ENCODE data around the gene TRAPPC2L.

Gene TRAPPC2L

GRCh38 chr16:88899901-88900661 is 43.2 kb downstream of the TRAPPC2L start:
- Mint-ChIP-seq H3K27ac (no peak overlapping the region), H3K4me1 (no peaks in the 10 kb centered on the region), H3K9me3 (no peaks in the 10 kb centered on the region), H3K4me3 (no peak overlapping the region), H3K27me3 (no peaks in the 10 kb centered on the region), H3K36me3 (no peaks in the 10 kb centered on the region)
- CTCF ChIA-PET = no interaction called here
- DNase-seq = no peak

GRCh38 chr16:88900662-88901052 is 43.7 kb downstream of the TRAPPC2L start:
- Mint-ChIP-seq H3K9me3 (no peaks in the 10 kb centered on the region), H3K4me1 (no peaks in the 10 kb centered on the region), H3K36me3 (no peaks in the 10 kb centered on the region), H3K27ac (no peak overlapping the region), H3K4me3 (no peak overlapping the region), H3K27me3 (no peaks in the 10 kb centered on the region)
- CTCF ChIA-PET = no interaction called here
- no peak for DNase-seq

DNA sequence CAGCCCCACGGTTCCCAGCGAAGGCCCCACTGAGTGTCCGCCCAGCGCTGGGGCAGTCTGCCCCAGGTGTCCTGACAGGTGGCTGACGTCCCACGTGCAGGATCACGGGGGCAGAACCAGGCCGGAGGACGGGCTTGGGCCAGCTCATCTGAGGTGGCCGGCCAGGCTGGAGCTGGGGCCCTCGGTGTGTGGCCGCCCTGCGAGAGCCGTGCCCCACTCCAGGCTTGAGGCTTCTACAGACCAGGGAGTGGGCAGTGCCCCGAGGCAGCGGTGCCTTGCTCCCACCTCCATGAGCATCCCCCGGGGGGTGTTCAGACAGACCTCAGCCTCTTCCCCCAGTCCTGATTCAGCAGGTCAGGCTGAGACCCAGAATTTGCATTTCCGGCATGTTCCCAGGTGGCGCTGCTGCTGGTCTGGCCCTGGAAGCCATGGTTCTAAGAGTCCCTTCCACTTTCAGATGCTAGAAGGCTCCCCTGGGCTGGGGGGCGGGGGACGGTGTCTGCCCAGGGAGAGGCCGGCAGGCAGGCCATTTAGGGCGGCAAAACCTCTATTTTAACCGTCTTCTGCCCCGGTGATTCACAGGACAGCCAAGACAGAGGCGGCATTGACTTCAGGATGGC is 44.9 kb downstream of the TRAPPC2L start:
- Mint-ChIP-seq H3K4me3 (no peak overlapping the region), H3K36me3 (no peaks in the 10 kb centered on the region), H3K4me1 (no peaks in the 10 kb centered on the region), H3K27me3 (no peaks in the 10 kb centered on the region), H3K9me3 (no peaks in the 10 kb centered on the region), H3K27ac (no peak overlapping the region)
- no peak for DNase-seq
- CTCF ChIA-PET = no interaction called here

DNA sequence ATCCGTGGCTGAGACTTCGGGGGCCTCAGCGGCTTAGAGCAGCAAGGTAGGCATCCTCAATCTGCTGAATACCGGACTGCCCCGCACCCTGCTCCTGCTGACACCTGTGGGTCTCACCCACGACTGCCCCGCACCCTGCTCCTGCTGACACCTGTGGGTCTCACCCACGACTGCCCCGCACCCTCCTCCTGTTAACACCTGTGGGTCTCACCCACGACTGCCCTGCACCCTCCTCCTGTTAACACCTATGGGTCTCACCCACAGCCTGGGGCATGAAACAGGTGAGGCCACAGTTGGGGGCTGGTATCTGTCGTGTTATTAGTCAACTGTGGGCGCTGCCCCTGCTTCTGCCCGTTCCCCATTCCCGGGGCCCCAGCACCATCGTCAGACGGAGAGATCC is 45.8 kb downstream of the TRAPPC2L start:
- CTCF ChIA-PET = no interaction called here
- no peak for DNase-seq
- H3K27ac Mint-ChIP-seq = no peak overlapping the region
- H3K36me3 Mint-ChIP-seq = no peaks in the 10 kb centered on the region
- H3K9me3 Mint-ChIP-seq = no peaks in the 10 kb centered on the region
- no peaks in the 10 kb centered on the region for H3K27me3 Mint-ChIP-seq
- no peak overlapping the region for H3K4me3 Mint-ChIP-seq
- H3K4me1 Mint-ChIP-seq = no peaks in the 10 kb centered on the region

DNA sequence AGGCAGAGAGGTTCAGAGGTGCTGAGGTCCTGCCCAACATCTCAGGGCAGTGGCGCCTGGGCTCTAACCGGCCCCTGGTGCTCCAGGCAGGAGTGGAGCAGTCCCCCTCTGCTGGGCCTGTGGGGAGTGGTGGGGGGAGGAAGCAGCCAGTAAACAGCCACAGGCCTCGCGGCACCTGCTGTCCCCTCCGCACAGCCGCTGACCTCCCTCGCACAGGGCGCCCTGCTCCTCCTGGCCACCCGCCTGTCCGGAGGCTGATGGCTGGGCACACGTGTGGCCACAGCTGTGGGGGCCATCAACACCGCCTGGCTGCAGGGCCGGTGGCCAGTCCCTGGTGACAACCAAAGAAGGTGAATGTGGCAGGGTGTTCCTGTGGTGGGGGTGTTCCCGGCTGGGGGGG is 46.3 kb downstream of the TRAPPC2L start:
- H3K9me3 Mint-ChIP-seq = no peaks in the 10 kb centered on the region
- no peaks in the 10 kb centered on the region for H3K4me1 Mint-ChIP-seq
- H3K36me3 Mint-ChIP-seq = no peaks in the 10 kb centered on the region
- CTCF ChIA-PET = no interaction called here
- DNase-seq = no peak
- H3K4me3 Mint-ChIP-seq = no peak overlapping the region
- no peak overlapping the region for H3K27ac Mint-ChIP-seq
- H3K27me3 Mint-ChIP-seq = no peaks in the 10 kb centered on the region

GRCh38 chr16:88904676-88905365 is 47.9 kb downstream of the TRAPPC2L start:
- Mint-ChIP-seq H3K4me1 (no peaks in the 10 kb centered on the region), H3K27me3 (no peaks in the 10 kb centered on the region), H3K27ac (no peak overlapping the region), H3K9me3 (no peaks in the 10 kb centered on the region), H3K36me3 (no peaks in the 10 kb centered on the region), H3K4me3 (no peak overlapping the region)
- CTCF ChIA-PET = no interaction called here
- no peak for DNase-seq

- Mint-ChIP-seq H3K27me3 (no peaks in the 10 kb centered on the region), H3K36me3 (no peaks in the 10 kb centered on the region), H3K4me3 (no peak overlapping the region), H3K4me1 (no peaks in the 10 kb centered on the region), H3K27ac (no peak overlapping the region), H3K9me3 (no peaks in the 10 kb centered on the region)
- DNase-seq = no peak
- CTCF ChIA-PET = no interaction called here
Observed at GRCh38 chr16:88905563-88905962, 48.6 kb downstream of the TRAPPC2L start.

DNA sequence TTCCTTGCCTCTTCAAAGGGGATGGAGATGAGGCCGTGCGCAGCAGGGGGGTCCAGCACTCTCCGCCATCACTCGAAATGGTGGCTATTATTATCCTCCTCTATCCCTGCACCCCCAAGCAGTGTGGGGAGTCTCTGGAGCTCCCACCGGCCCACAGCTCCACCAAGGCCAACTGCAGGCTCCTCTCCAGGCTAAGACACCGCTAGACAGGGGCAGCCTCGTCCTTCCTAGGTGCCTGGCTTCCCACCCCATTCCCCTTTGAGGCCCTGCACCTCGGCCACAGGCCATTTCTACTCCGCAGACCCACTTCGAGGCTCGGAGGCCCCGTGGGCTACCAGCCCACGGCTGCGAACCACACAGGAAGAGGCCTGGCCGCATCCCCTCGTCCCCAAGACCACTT is 49.1 kb downstream of the TRAPPC2L start:
- H3K9me3 Mint-ChIP-seq = no peaks in the 10 kb centered on the region
- no peaks in the 10 kb centered on the region for H3K36me3 Mint-ChIP-seq
- DNase-seq = no peak
- CTCF ChIA-PET = no interaction called here
- H3K4me3 Mint-ChIP-seq = no peak overlapping the region
- no peaks in the 10 kb centered on the region for H3K27me3 Mint-ChIP-seq
- H3K4me1 Mint-ChIP-seq = no peaks in the 10 kb centered on the region
- H3K27ac Mint-ChIP-seq = no peak overlapping the region

DNA sequence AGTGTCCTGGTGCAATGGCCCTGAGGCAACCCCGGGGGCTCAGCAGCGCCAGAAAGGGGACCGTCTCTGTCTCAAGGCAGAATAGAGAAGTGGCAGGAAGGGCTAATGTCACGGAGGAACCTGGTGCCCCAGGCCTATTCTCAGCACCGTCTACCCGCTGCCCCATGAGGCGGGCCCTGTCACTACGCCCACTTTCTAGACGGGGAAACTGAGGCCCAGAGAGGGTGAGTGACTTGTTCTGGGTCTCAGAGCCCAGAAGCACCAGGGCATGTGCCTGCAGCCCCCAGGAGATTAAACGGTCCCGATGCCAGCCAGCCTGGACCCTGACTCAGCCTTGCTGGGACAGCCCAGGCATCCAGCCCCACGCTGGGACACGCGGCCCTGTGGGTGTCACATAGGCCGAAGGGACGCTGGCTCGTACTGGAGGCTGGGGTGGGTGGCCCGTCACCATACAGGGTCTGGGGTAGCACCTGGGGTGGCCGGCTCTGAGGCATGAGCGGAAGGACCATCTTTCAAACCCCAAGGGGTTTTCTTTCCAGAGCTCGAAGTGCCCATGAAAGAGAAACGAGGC is 49.7 kb downstream of the TRAPPC2L start:
- no peak for DNase-seq
- H3K4me3 Mint-ChIP-seq = no peak overlapping the region
- no peaks in the 10 kb centered on the region for H3K27me3 Mint-ChIP-seq
- no peaks in the 10 kb centered on the region for H3K9me3 Mint-ChIP-seq
- H3K4me1 Mint-ChIP-seq = no peaks in the 10 kb centered on the region
- CTCF ChIA-PET = no interaction called here
- H3K36me3 Mint-ChIP-seq = no peaks in the 10 kb centered on the region
- H3K27ac Mint-ChIP-seq = no peak overlapping the region

DNA sequence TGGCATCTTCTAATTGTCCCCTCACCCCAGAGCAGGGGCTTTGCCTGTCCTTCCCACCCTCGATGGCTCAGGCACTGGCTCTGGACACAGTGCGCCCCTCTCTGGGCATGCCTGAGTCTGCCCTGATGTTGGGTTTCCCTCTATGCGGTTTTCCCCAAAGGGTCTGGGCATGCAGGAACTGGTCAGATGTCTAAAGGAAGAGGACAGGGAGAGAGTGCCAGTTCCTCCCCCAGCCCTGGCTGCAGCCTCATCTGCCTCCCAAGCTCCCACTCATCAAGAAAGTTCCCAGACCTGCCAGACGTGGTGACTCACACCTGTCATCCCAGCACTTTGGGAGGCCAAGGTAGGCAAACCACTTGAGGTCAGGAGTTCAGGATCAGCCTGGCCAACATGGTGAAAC is 50.8 kb downstream of the TRAPPC2L start:
- no peak overlapping the region for H3K27ac Mint-ChIP-seq
- H3K9me3 Mint-ChIP-seq = no peaks in the 10 kb centered on the region
- DNase-seq = no peak
- H3K27me3 Mint-ChIP-seq = no peaks in the 10 kb centered on the region
- no peaks in the 10 kb centered on the region for H3K36me3 Mint-ChIP-seq
- no peak overlapping the region for H3K4me3 Mint-ChIP-seq
- CTCF ChIA-PET = no interaction called here
- no peaks in the 10 kb centered on the region for H3K4me1 Mint-ChIP-seq

GRCh38 chr16:88908307-88908706 is 51.4 kb downstream of the TRAPPC2L start:
- CTCF ChIA-PET = no interaction called here
- DNase-seq = no peak
- Mint-ChIP-seq H3K9me3 (no peaks in the 10 kb centered on the region), H3K27me3 (no peaks in the 10 kb centered on the region), H3K27ac (no peak overlapping the region), H3K36me3 (no peaks in the 10 kb centered on the region), H3K4me1 (no peaks in the 10 kb centered on the region), H3K4me3 (no peak overlapping the region)

DNA sequence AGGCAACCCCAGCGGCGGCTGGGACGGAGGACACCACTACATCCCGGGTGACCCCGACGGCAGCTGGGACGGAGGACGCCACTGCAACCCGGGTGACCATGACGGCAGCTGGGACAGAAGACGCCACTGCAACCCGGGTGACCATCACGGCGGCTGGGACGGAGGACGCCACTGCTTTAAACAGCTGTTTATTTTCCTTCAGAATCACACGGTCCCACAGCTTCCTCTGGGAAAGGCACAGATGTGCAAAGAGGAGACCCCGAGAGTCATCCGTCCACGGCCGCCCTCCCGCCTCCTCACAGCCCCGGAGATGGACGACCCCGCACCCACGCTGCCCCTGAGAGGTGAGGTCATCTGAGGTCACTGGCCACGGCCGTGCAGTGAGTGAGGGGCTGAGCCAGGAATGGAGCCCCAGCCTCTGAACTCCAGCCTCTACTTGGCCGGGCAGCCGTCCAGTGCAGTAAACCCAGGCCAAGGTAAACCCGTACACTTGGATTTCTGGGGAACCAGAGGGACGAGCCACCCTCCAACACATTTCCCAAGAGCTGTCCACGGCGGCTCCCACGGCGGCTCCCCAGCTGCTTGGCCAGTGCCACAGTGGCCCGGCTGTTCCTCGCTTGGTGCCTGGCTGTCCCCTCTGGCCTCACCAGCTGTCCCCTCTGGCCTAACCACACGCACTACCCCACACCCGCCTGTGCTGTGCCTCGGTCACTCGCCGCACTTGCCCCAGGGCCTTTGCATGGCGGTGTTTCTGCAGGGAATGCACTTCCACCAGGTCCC is 52.7 kb downstream of the TRAPPC2L start:
- H3K9me3 Mint-ChIP-seq = peaks cover 2% of the 10 kb centered on the region

DNA sequence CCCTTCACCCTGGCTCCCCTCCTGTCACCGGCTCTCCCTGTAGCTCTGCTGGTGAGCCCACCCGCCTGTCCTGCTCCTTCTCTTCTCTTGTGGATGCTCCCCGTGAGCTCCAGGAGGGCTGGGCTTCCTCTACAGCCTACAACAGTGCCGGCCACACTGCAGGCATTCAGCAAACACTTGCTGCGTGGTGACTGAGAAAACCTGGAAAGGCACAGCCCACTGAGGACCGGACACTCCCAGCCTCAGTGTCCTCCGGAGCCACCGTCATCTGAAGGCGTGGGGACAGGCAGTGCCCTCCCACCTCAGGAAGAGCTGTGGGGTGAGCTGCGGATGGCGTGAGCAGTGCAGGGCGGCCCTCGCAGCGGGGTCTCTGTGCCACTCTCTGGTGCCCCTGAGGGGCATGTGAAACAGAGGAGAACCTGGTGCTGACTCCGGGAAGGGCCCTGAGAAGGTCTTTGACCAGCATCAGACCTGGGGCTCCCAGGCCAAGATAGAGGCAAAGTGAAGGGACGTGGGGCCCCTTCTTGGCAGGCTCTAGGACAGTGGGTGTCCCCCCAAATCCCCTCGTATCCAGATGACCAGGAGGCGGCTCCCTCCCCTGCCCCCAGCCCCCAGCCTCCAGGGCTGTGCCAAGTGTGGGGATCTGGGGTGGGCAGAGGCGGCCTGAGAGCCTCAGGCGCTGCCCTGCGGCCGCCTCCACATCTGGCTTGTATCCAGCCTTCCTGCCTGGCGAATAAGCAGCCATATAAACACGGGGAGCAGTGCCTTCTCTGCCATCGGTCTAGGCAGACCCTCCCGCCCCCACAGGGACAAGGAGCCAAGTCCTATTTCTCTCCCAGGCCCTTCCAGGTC is 53.6 kb downstream of the TRAPPC2L start:
- Mint-ChIP-seq H3K27ac (no peak overlapping the region), H3K9me3 (peaks cover 2% of the 10 kb centered on the region), H3K36me3 (no peaks in the 10 kb centered on the region), H3K4me1 (no peaks in the 10 kb centered on the region), H3K4me3 (no peak overlapping the region), H3K27me3 (no peaks in the 10 kb centered on the region)
- CTCF ChIA-PET = no interaction called here
- no peak for DNase-seq

More for the DNA sequence above, 52.7 kb downstream of the TRAPPC2L start:
- CTCF ChIA-PET = no interaction called here
- Mint-ChIP-seq H3K27me3 (no peaks in the 10 kb centered on the region), H3K27ac (no peak overlapping the region), H3K36me3 (no peaks in the 10 kb centered on the region), H3K4me1 (no peaks in the 10 kb centered on the region), H3K4me3 (no peak overlapping the region)
- no peak for DNase-seq
